Ovary (tissue), 3 donors: Measurements from ENCODE around the gene MAOB.

Experiments
- CTCF ChIP-seq, 3 donors: fragments of 450-650 bp in 2 of 3; fragments of 200-600 bp in 1 of 3; IDR thresholded peaks; one replicate each; pipeline versions ENCODE4 v1.5.1 to v1.8.0; 2016 to 2022; ENCODE audit warnings: antibody characterized with exemption in 3 of 3, mild to moderate bottlenecking in 1 of 3
- EP300 ChIP-seq: sonication (generic); formaldehyde crosslinking; IDR thresholded peaks from one replicate; pipeline ENCODE4 v1.6.1; 2017; ENCODE audit warnings: antibody characterized with exemption
- donor health status: DM: no; HTN: no; CAD: no.

- TF ChIP-seq EP300 (no peak), CTCF (IDR thresholded peaks at IDR 0.05) (no peak)
These were observed 163.7 kb downstream of the MAOB start for GRCh38 chrX:43718546-43718945.
